Measurements from ENCODE around the gene ACTN1.

ACTN1 gene

DNA sequence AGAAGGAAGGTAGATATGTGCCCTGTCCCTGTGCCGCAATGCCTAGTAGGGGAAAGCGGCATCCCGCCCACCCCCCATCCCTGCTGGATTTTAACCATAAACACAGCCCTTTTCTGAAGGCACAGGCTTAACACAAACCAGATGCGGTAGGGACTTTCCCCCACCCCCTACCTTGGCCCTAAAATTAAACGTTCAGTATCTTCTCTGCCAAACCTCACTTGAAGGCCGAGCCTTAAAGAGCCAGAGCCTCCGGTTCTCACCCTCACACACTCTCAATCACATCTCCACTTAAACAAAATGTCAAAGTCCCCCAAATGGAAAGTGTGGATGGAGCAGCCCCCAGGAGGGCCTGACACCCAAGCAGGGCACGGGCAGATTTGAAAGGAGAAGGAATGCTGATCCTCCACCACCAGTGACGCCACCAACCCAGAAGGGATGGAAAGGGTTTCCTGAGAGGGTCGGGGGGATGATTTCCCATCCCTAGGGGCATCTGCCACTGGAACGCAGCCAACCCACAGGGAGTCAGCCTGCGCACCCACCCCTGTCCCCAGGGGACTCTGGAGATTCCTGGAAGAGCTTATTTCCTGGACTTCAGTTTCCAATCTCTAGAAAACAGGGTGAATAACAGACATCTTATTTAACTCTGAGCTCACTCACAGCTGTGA lies 26.4 kb downstream of the ACTN1 start:
- H3K4me3 ChIP-seq (ENCODE audit: low read length) = no peak overlapping the region
- no peak for DNase-seq (ENCODE audit: low read depth)

DNA sequence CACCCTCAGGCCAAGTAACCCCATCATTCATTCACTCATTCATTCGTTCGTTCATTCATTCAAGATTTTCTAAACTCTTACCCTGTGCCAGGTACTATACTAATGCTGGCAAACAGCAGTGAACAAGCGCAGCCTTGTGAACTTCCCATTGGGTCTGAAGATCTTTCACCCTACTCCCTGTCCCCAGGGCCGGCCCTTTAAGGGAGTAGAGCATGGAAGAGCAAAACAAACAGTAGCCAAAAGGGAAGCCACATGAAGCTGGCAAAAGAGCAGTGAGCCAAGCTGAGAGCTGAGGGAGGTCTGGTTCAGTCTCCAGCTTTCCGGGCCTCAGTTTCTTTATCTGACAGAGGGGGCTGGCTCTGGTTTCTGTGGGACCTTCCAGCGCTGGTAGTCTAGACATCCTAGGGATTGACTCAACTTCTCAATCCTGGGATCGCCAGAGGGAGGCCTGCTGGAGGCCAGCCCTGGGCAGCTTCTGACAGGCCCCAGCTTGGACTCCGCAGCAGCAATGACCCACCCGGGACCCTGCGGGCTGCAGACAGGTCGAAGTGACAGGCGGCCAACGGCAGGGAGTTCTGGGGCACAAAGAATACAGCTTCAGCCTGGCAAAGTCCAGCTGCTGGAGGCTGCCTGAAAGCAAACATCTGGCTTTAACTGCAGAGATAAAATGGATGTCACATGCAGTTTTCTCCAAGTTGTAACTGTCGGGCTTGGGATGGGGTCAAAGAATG lies 27.1 kb downstream of the ACTN1 start:
- DNase-seq (ENCODE audit: low read depth) = no peak
- no peak for TF ChIP-seq CTCF (conservative IDR thresholded peaks at IDR 0.05; ENCODE audit: low read depth, low read length)
- H3K4me3 ChIP-seq (ENCODE audit: low read length) = no peak overlapping the region

More for the DNA sequence above, 26.4 kb downstream of the ACTN1 start:
- TF ChIP-seq CTCF (conservative IDR thresholded peaks at IDR 0.05; ENCODE audit: low read depth, low read length) = no peak

DNA sequence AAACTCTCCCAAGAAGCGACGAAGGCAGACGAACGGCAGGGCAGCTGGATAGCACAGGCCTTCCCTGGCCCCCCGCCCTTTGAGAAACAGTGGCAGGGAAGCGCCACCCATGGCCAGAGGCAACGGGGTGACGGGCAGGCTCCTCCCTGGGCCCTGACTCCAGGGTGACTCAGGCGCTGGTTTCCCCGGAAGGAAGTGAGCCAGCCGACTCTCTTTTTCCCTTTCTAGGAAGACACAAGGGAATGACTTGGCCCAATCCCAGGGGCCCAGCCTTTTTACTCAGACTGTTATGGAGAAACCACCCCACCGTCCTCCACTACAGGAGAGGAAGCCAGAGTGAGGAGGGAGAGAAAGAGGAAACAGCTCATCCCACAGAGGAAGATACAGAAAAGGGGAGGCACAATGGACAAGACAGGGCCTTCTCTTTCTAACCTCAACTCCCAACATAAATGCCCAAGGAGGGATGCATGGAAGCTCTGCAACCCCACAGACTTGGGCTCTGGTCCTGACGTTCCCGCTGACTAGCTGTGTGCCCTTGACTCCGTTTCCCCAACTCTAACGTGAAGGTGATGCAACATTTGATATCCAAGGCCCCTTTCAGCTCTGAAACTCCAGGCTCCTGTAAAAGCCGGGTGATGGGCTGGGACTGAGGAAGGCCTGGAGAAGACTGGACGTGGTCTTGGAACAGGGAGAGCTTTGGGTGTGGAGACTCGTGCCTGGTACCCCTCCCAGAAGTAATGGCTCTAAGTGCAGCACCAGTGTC lies 27.9 kb downstream of the ACTN1 start:
- no peak for TF ChIP-seq CTCF (conservative IDR thresholded peaks at IDR 0.05; ENCODE audit: low read depth, low read length)
- no peak overlapping the region for H3K4me3 ChIP-seq (ENCODE audit: low read length)
- DNase-seq (ENCODE audit: low read depth) = peak; percentile 70

DNA sequence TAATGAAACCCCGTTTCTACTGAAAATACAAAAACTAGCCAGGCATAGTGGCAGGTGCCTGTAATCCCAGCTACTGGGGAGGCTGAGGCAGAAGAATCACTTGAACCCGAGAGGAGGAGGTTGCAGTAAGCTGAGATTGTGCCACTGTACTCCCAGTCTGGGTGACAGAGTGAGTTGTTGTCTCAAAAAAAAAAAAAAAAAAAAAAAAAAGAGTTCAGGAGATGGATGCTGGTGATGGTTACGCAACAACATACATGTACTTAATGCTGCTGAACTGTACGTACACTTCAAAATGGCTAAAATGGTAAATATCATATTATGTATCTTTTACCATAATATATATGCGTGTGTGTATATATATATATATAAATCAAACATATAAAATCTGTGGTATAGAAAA lies 29.0 kb downstream of the ACTN1 start:
- no peak overlapping the region for H3K4me3 ChIP-seq (ENCODE audit: low read length)
- TF ChIP-seq CTCF (conservative IDR thresholded peaks at IDR 0.05; ENCODE audit: low read depth, low read length) = no peak
- no peak for DNase-seq (ENCODE audit: low read depth)

DNA sequence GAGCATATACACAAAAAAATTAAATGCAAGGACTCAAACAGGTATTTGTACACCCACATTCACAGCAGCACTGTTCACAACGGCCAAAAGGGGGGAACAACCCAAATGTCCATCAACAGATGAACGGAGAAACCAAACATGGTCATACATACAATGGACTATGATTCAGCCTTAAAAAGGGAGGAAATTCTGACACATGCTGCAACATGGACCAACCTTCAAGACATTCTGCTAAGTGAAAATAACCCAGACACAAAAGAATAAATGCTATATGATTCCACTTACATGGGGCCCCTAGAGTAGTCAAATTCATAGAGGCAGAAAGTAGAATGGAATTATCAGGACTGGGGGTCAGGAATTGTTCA lies 29.5 kb downstream of the ACTN1 start:
- H3K4me3 ChIP-seq (ENCODE audit: low read length) = no peak overlapping the region
- TF ChIP-seq CTCF (conservative IDR thresholded peaks at IDR 0.05; ENCODE audit: low read depth, low read length) = no peak
- no peak for DNase-seq (ENCODE audit: low read depth)

DNA sequence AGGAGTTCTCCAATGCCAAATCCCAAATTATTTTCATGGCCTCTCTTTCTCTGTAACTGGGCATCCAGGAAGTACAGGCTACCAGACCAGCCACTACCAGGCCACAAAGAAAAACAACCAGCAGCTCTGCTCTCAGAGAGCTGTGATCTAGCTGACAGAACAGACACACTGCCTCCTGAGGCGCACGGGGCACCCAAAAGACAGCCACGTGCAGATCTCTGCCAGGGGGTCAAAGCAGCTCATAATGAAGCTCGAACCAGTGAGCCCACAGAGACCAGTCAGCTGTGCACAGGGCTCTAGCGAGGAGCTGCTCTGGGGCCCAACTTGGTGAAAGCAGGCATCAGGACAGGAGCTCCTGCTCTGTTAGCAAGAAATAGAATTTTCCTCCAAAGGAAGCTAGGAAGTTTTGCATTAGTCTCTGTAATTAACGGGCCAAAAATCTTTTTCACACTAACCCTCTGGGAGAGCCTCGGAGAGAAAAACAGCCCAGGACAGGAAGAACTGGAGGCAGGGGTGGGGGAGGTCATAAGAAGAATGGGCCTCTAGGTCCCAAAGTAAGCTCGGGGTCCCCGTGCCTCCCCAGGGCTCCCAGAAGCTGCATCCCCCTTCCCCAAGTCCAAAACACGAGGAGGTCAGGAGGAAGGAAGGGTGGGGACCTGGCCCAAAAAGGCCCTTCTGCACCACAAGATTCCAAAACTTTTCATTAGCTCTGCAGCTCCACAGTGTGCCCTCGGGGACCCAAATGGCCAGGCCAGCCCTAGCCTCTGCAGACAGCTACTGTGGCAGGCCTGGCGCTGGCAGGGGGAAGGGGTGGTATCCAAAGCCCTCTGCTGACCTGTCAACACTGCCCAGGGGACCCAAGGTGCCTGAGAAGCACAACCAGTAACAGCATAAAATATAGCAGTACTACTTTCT lies 30.2 kb downstream of the ACTN1 start:
- H3K4me3 ChIP-seq (ENCODE audit: low read length) = no peak overlapping the region
- no peak for TF ChIP-seq CTCF (conservative IDR thresholded peaks at IDR 0.05; ENCODE audit: low read depth, low read length)
- DNase-seq (ENCODE audit: low read depth) = no peak
